HEK293 (cell line): ENCODE results near the gene MYCBPAP.

Experiments
- CTCF ChIA-PET: fragments of 350-600 bp; formaldehyde crosslinking; extraction: SDS; loops from one replicate; lab custom pipeline; 2021; ENCODE audit warnings: antibody characterized with exemption; lab: Yijun Ruan, JAX
- POLR2A ChIA-PET: fragments of 300-600 bp; formaldehyde crosslinking; extraction: SDS; loops from one replicate; lab custom pipeline; 2020; ENCODE audit warnings: antibody characterized with exemption, inconsistent platforms; lab: Yijun Ruan, JAX
- H3K27ac ChIP-seq: fragments of 200-500 bp; sonication (Bioruptor generic); 2 replicates; pipeline ENCODE4 v1.5.1; 2014; ENCODE audit warnings: low read depth, low read length, control low read depth, inconsistent platforms; ENCODE audit errors: extremely low read depth
- H3K36me3 ChIP-seq, 2 experiments: fragments of 200-500 bp in 1 of 2; sonication (Bioruptor generic) in 1 of 2; 1 replicate in 1 of 2; 2 replicates in 1 of 2; pipeline ENCODE4 v1.5.1; 2014 to 2017; ENCODE audit warnings: inconsistent platforms in 2 of 2, low read length in 2 of 2; ENCODE audit not compliant: control insufficient read depth in 2 of 2, insufficient read depth in 1 of 2
- H3K4me1 ChIP-seq: fragments of 200-500 bp; sonication (Bioruptor generic); 2 replicates; pipeline ENCODE4 v1.5.1; 2014; ENCODE audit warnings: mild to moderate bottlenecking, low read length, inconsistent platforms; ENCODE audit not compliant: control insufficient read depth, insufficient read depth
- H3K4me3 ChIP-seq: 2 replicates; pipeline ENCODE4 v1.5.1; 2011; ENCODE audit warnings: low read depth, mild to moderate bottlenecking, control low read depth, low read length, moderate library complexity
- H3K9me3 ChIP-seq: fragments of 200-500 bp; sonication (Bioruptor generic); 2 replicates; pipeline ENCODE4 v1.5.1; 2014; ENCODE audit warnings: low read depth, low read length, inconsistent platforms; ENCODE audit not compliant: control insufficient read depth, insufficient read depth
- CTCF ChIP-seq: fragments of 450-650 bp; formaldehyde crosslinking; IDR thresholded peaks from 2 replicates; pipeline ENCODE4 v1.5.1; 2016; ENCODE audit warnings: missing biosample characterization, missing genetic modification characterization
- FEZF1 ChIP-seq: fragments of 450-650 bp; formaldehyde crosslinking; IDR thresholded peaks from 2 replicates; pipeline ENCODE4 v1.5.1; 2016; ENCODE audit warnings: missing biosample characterization, missing genetic modification characterization
- HOXA7 ChIP-seq: sonication (generic); formaldehyde crosslinking; IDR thresholded peaks from 2 replicates; pipeline ENCODE4 v1.8.1; 2022; ENCODE audit warnings: missing genetic modification reagents, borderline replicate concordance
- HOXC10 ChIP-seq: sonication (generic); formaldehyde crosslinking; IDR thresholded peaks from 2 replicates; pipeline ENCODE4 v1.8.1; 2023; ENCODE audit warnings: mild to moderate bottlenecking, missing genetic modification reagents
- KLF9 ChIP-seq: fragments of 450-650 bp; formaldehyde crosslinking; IDR thresholded peaks from 2 replicates; pipeline ENCODE4 v1.5.1; 2016; ENCODE audit warnings: missing biosample characterization, missing genetic modification characterization, low read depth
- MEIS1 ChIP-seq: sonication (generic); formaldehyde crosslinking; IDR thresholded peaks from 2 replicates; pipeline ENCODE4 v1.8.1; 2022; ENCODE audit warnings: missing genetic modification reagents, mild to moderate bottlenecking, borderline replicate concordance
- MYNN ChIP-seq: fragments of 450-650 bp; formaldehyde crosslinking; IDR thresholded peaks from 2 replicates; pipeline ENCODE4 v1.5.1; 2016; ENCODE audit warnings: missing biosample characterization, missing genetic modification characterization, borderline replicate concordance
- RBAK ChIP-seq: fragments of 450-650 bp; formaldehyde crosslinking; IDR thresholded peaks from 2 replicates; pipeline ENCODE4 v1.5.1; 2016; ENCODE audit warnings: missing biosample characterization, missing genetic modification characterization
- SCRT1 ChIP-seq: fragments of 450-650 bp; formaldehyde crosslinking; IDR thresholded peaks from 2 replicates; pipeline ENCODE4 v1.5.1; 2016; ENCODE audit warnings: missing biosample characterization, missing genetic modification characterization, borderline replicate concordance
- SP2 ChIP-seq: fragments of 450-650 bp; formaldehyde crosslinking; IDR thresholded peaks from 2 replicates; pipeline ENCODE4 v1.5.1; 2016; ENCODE audit warnings: missing biosample characterization, missing genetic modification characterization
- SP3 ChIP-seq: fragments of 450-650 bp; formaldehyde crosslinking; IDR thresholded peaks from 2 replicates; pipeline ENCODE4 v1.5.1; 2016; ENCODE audit warnings: missing biosample characterization, missing genetic modification characterization
- ZBTB48 ChIP-seq: fragments of 450-650 bp; formaldehyde crosslinking; IDR thresholded peaks from 2 replicates; pipeline ENCODE4 v1.5.1; 2016; ENCODE audit warnings: missing biosample characterization, missing genetic modification characterization
- ZFHX2 ChIP-seq: fragments of 450-650 bp; formaldehyde crosslinking; conservative IDR thresholded peaks from 2 replicates; pipeline ENCODE4 v1.5.1; 2016; ENCODE audit warnings: missing biosample characterization, missing genetic modification characterization
- ZFP41 ChIP-seq: fragments of 450-650 bp; formaldehyde crosslinking; IDR thresholded peaks from 2 replicates; pipeline ENCODE4 v1.5.1; 2016; ENCODE audit warnings: missing biosample characterization, missing genetic modification characterization, borderline replicate concordance
- ZNF138 ChIP-seq: fragments of 450-650 bp; formaldehyde crosslinking; IDR thresholded peaks from 2 replicates; pipeline ENCODE4 v1.5.1; 2016; ENCODE audit warnings: missing biosample characterization, missing genetic modification characterization, borderline replicate concordance
- ZNF146 ChIP-seq: fragments of 450-650 bp; formaldehyde crosslinking; IDR thresholded peaks from 2 replicates; pipeline ENCODE4 v1.5.1; 2016; ENCODE audit warnings: missing biosample characterization, missing genetic modification characterization
- ZNF184 ChIP-seq: fragments of 450-650 bp; IDR thresholded peaks from 2 replicates; pipeline ENCODE4 v1.5.1; 2018; ENCODE audit warnings: missing biosample characterization, mild to moderate bottlenecking, missing genetic modification characterization
- ZNF211 ChIP-seq: fragments of 450-650 bp; formaldehyde crosslinking; IDR thresholded peaks from 2 replicates; pipeline ENCODE4 v1.5.1; 2016; ENCODE audit warnings: low read depth, missing biosample characterization, missing genetic modification characterization
- ZNF280C ChIP-seq: fragments of 450-650 bp; formaldehyde crosslinking; IDR thresholded peaks from 2 replicates; pipeline ENCODE4 v1.5.1; 2016; ENCODE audit warnings: missing biosample characterization, missing genetic modification characterization
- ZNF335 ChIP-seq: fragments of 450-650 bp; formaldehyde crosslinking; conservative IDR thresholded peaks from 2 replicates; pipeline ENCODE4 v1.5.1; 2016; ENCODE audit warnings: missing biosample characterization, missing genetic modification characterization
- ZNF341 ChIP-seq: fragments of 450-650 bp; formaldehyde crosslinking; IDR thresholded peaks from 2 replicates; pipeline ENCODE4; 2016; ENCODE audit warnings: low read depth, missing biosample characterization, missing genetic modification characterization
- ZNF501 ChIP-seq: fragments of 450-650 bp; formaldehyde crosslinking; IDR thresholded peaks from 2 replicates; pipeline ENCODE4 v1.5.1; 2016; ENCODE audit warnings: missing biosample characterization, missing genetic modification characterization
- ZNF510 ChIP-seq: fragments of 450-650 bp; formaldehyde crosslinking; IDR thresholded peaks from 2 replicates; pipeline ENCODE4 v1.5.1; 2018; ENCODE audit warnings: mild to moderate bottlenecking, missing genetic modification characterization, missing biosample characterization; ENCODE audit not compliant: insufficient replicate concordance
- ZNF514 ChIP-seq: fragments of 450-650 bp; formaldehyde crosslinking; IDR thresholded peaks from 2 replicates; pipeline ENCODE4 v1.5.1; 2016; ENCODE audit warnings: missing biosample characterization, missing genetic modification characterization
- ZNF558 ChIP-seq: fragments of 450-650 bp; formaldehyde crosslinking; IDR thresholded peaks from 2 replicates; pipeline ENCODE4 v1.5.1; 2016; ENCODE audit warnings: missing biosample characterization, missing genetic modification characterization
- ZNF600 ChIP-seq: fragments of 450-650 bp; formaldehyde crosslinking; IDR thresholded peaks from 2 replicates; pipeline ENCODE4 v1.5.1; 2016; ENCODE audit warnings: missing biosample characterization, missing genetic modification characterization
- ZNF610 ChIP-seq: fragments of 450-650 bp; formaldehyde crosslinking; IDR thresholded peaks from 2 replicates; pipeline ENCODE4 v1.5.1; 2016; ENCODE audit warnings: missing biosample characterization, missing genetic modification characterization, borderline replicate concordance
- ZNF621 ChIP-seq: fragments of 450-650 bp; formaldehyde crosslinking; IDR thresholded peaks from 2 replicates; pipeline ENCODE4 v1.5.1; 2017; ENCODE audit warnings: missing biosample characterization, missing genetic modification characterization
- ZNF654 ChIP-seq: fragments of 450-650 bp; formaldehyde crosslinking; IDR thresholded peaks from 2 replicates; pipeline ENCODE4 v1.5.1; 2016; ENCODE audit warnings: low read depth, missing biosample characterization, missing genetic modification characterization
- ZNF692 ChIP-seq: fragments of 450-650 bp; formaldehyde crosslinking; IDR thresholded peaks from 2 replicates; pipeline ENCODE4 v1.5.1; 2016; ENCODE audit warnings: missing biosample characterization, missing genetic modification characterization
- ZNF777 ChIP-seq: fragments of 450-650 bp; formaldehyde crosslinking; IDR thresholded peaks from 2 replicates; pipeline ENCODE4 v1.5.1; 2017; ENCODE audit warnings: missing biosample characterization, missing genetic modification characterization, borderline replicate concordance
- ZXDB ChIP-seq: fragments of 450-650 bp; formaldehyde crosslinking; IDR thresholded peaks from 2 replicates; pipeline ENCODE4 v1.5.1; 2016; ENCODE audit warnings: missing biosample characterization, missing genetic modification characterization
- TF ChIP-seq, protein P1 (sequence below): fragments of 450-650 bp; IDR thresholded peaks from 2 replicates; pipeline ENCODE4 v1.5.1; 2018; ENCODE audit warnings: missing biosample characterization, missing genetic modification characterization

MYCBPAP gene

GRCh38 chr17:50539762-50540559 is 31.7 kb downstream of the MYCBPAP start:
- POLR2A ChIA-PET, result no interaction called here
- Histone ChIP-seq H3K36me3 (no peaks in the 10 kb centered on the region), H3K9me3 (no peaks in the 10 kb centered on the region), H3K4me3 (no peak overlapping the region), H3K27ac (peak overlapping the region; percentile 12; the same call in 1 of the 2 replicates), H3K4me1 (peaks cover 8% of the 10 kb centered on the region)
- CTCF ChIA-PET, result interaction anchor here (1.1 to 6.7 kb wide), 2 partner anchors 10 to 87 kb away, joined by 3 to 58 read pairs; no protein-coding TSS in a partner anchor
- TF ChIP-seq ZNF184 (tag by site-specific recombination), result no peak
- peak; percentile 56; the same call in 1 of the 2 replicates for TF ChIP-seq KLF9 (tag by site-specific recombination)
- no peak for TF ChIP-seq ZNF514 (tag by site-specific recombination)
- TF ChIP-seq ZNF146 (tag by site-specific recombination), result no peak
- TF ChIP-seq ZNF777 (tag by site-specific recombination), result no peak
- peak; percentile 68 for TF ChIP-seq SP3 (tag by site-specific recombination)
- TF ChIP-seq ZNF654 (tag by site-specific recombination), result no peak
- peak; percentile 49 for TF ChIP-seq SP2 (tag by site-specific recombination)
- no peak for TF ChIP-seq ZXDB (tag by site-specific recombination)
- TF ChIP-seq ZNF558 (tag by site-specific recombination), result no peak
- no peak for TF ChIP-seq HOXC10 (CRISPR knock-in tag)
- no peak for TF ChIP-seq ZNF510 (tag by site-specific recombination)
- no peak for TF ChIP-seq MYNN (tag by site-specific recombination)
- TF ChIP-seq ZFHX2 (tag by site-specific recombination), result no peak
- TF ChIP-seq, protein P1, sequence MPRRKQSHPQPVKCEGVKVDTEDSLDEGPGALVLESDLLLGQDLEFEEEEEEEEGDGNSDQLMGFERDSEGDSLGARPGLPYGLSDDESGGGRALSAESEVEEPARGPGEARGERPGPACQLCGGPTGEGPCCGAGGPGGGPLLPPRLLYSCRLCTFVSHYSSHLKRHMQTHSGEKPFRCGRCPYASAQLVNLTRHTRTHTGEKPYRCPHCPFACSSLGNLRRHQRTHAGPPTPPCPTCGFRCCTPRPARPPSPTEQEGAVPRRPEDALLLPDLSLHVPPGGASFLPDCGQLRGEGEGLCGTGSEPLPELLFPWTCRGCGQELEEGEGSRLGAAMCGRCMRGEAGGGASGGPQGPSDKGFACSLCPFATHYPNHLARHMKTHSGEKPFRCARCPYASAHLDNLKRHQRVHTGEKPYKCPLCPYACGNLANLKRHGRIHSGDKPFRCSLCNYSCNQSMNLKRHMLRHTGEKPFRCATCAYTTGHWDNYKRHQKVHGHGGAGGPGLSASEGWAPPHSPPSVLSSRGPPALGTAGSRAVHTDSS (tag by site-specific recombination), result no peak
- TF ChIP-seq SCRT1 (tag by site-specific recombination), result no peak
- TF ChIP-seq ZNF610, result no peak
- no peak for TF ChIP-seq ZBTB48
- TF ChIP-seq ZNF621, result no peak
- no peak for TF ChIP-seq ZFP41 (tag by site-specific recombination)
- TF ChIP-seq FEZF1 (tag by site-specific recombination), result no peak
- no peak for TF ChIP-seq ZNF211 (tag by site-specific recombination)
- TF ChIP-seq ZNF280C (tag by site-specific recombination), result no peak
- TF ChIP-seq RBAK, result no peak
- no peak for TF ChIP-seq ZNF138 (tag by site-specific recombination)
- no peak for TF ChIP-seq ZNF341
- no peak for TF ChIP-seq ZNF501 (tag by site-specific recombination)
- no peak for TF ChIP-seq CTCF (tag by site-specific recombination)
- no peak for TF ChIP-seq ZNF692 (tag by site-specific recombination)
- no peak for TF ChIP-seq ZNF335
- TF ChIP-seq MEIS1 (CRISPR knock-in tag), result no peak
- TF ChIP-seq ZNF600 (tag by site-specific recombination), result 0 out of 2 replicates have a peak, but pooled peaks have one; percentile 23
- no peak for TF ChIP-seq HOXA7 (CRISPR knock-in tag)
